Sigmoid colon (tissue), 7 donors: ENCODE data around the gene SPTBN5. TPM values are rescaled to one million over a fixed set of nuclear protein-coding genes. Genes with fewer than 3 reads are reported as not detected.

ENCODE experiments used
- DNase-seq: peaks from one replicate; pipeline ENCODE4 v3.0.0-alpha.2; 2019
- H3K27ac ChIP-seq, 4 donors: fragments of 200-600 bp; sonication (generic); one replicate each; pipeline ENCODE4 v1.5.1; 2016 to 2019; ENCODE audit warnings: mild to moderate bottlenecking in 1 of 4
- H3K27me3 ChIP-seq, 3 donors: fragments of 200-600 bp; sonication (generic); one replicate each; pipeline ENCODE4 v1.5.1; 2019; ENCODE audit warnings: mild to moderate bottlenecking in 1 of 3
- H3K36me3 ChIP-seq, 4 donors: fragments of 200-600 bp; sonication (generic); one replicate each; pipeline ENCODE4 v1.5.1; 2016 to 2019
- H3K4me1 ChIP-seq, 4 donors: fragments of 200-600 bp; sonication (generic); one replicate each; pipeline ENCODE4 v1.5.1; 2017 to 2019
- H3K4me3 ChIP-seq, 4 donors: fragments of 200-600 bp; sonication (generic); one replicate each; pipeline ENCODE4 v1.5.1; 2017 to 2019; ENCODE audit warnings: mild to moderate bottlenecking in 2 of 4, moderate library complexity in 1 of 4
- H3K9me3 ChIP-seq, 4 donors: fragments of 200-600 bp in 3 of 4; sonication (generic) in 3 of 4; one replicate each; pipeline versions ENCODE4 v1.5.1 to v1.6.1; 2013 to 2019
- EP300 ChIP-seq, 4 donors: sonication (generic); formaldehyde crosslinking; IDR thresholded peaks; one replicate each; pipeline ENCODE4 v1.6.1; 2017; ENCODE audit warnings: antibody characterized with exemption in 4 of 4
- POLR2A ChIP-seq, 2 donors: fragments of 450-650 bp; IDR thresholded peaks; one replicate each; pipeline ENCODE4 v1.6.1; 2016; ENCODE audit warnings: antibody characterized with exemption in 2 of 2, mild to moderate bottlenecking in 2 of 2, moderate library complexity in 2 of 2
- POLR2AphosphoS5 ChIP-seq, 4 donors: sonication (generic); formaldehyde crosslinking; IDR thresholded peaks; one replicate each; pipeline ENCODE4 v1.6.1; 2017; ENCODE audit warnings: antibody characterized with exemption in 4 of 4
- WGBS, 2 donors: extraction: QIAGEN DNeasy Blood & Tissue Kit; methylation state at CpG; one replicate each; pipeline ENCODE4 v1.1.7; 2013; 5-methylcytosine and 5-hydroxymethylcytosine counted together
- intact Hi-C: fragments of 100-400 bp; cut with DNase I; formaldehyde crosslinking; loops from one replicate; pipeline ENCODE4 v1.15.1; 2023
- polyA plus RNA-seq, 3 donors: library from polyadenylated mRNA; stranded (reverse); fragments of 200-250 nt; gene quantifications; one replicate each; pipeline ENCODE4 v1.2.3, GENCODE V29; 2013
- total RNA-seq, 4 donors: library from RNA; depleted of rRNA; stranded (reverse); fragments of >200 nt; gene quantifications; one replicate each; pipeline ENCODE4 v1.1.0, GENCODE V29; 2016
- TF ChIP-seq, protein P1 (sequence below), 4 experiments: fragments of 450-650 bp in 3 of 4; fragments of 200-600 bp in 1 of 4; IDR thresholded peaks; one replicate each; pipeline ENCODE4 v1.5.1; 2016 to 2019; ENCODE audit warnings: antibody characterized with exemption in 4 of 4, mild to moderate bottlenecking in 3 of 4, moderate library complexity in 2 of 4
- donor health status: healthy with polysubstance abuse.
- donor health status: Bipolar disorder and iron deficiency.
- donor health status: healthy.

The SPTBN5 gene
- total and polyA plus RNA-seq, 7 donors: under 0.01 to 2.3 (median 0.60) TPM

DNA sequence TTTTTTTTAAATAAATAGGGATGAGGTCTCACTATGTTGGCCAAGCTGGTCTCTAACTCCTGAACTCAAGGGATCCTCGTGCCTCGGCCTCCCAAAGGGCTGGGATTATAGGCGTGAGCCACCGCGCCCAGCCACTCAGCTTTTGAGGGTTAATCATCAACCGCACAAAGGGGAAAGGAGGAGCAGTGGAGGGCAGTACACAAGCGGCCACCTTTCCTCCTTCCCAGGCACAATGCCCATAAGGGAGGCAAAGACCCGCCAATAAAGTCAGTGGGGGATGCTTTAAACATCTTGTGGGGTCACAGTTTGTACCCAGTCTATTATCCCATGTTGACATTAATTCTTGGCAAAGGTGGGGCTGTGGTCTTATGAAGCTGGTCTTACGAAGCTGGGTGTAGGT, 46.1 kb upstream of the SPTBN5 start:
- H3K9me3 ChIP-seq: no peaks in the 10 kb centered on the region
- WGBS, 2 donors: 72 to 87% methylated on average over 9 of the region's 9 CpGs
- H3K4me1 ChIP-seq: peaks cover 0 to 19% (median 15%) of the 10 kb centered on the region in 4 donors
- no peak overlapping the region for H3K4me3 ChIP-seq
- intact Hi-C loops: no loop called here
- peak overlapping the region in 1 of 4 donors; percentile 2 for H3K27ac ChIP-seq
- no peak for DNase-seq
- no peaks in the 10 kb centered on the region for H3K27me3 ChIP-seq
- no peaks in the 10 kb centered on the region for H3K36me3 ChIP-seq
- TF ChIP-seq EP300 (IDR thresholded peaks at IDR 0.05) (no peak), POLR2A (IDR thresholded peaks at IDR 0.05) (no peak), POLR2AphosphoS5 (IDR thresholded peaks at IDR 0.05) (no peak)
- TF ChIP-seq, protein P1, sequence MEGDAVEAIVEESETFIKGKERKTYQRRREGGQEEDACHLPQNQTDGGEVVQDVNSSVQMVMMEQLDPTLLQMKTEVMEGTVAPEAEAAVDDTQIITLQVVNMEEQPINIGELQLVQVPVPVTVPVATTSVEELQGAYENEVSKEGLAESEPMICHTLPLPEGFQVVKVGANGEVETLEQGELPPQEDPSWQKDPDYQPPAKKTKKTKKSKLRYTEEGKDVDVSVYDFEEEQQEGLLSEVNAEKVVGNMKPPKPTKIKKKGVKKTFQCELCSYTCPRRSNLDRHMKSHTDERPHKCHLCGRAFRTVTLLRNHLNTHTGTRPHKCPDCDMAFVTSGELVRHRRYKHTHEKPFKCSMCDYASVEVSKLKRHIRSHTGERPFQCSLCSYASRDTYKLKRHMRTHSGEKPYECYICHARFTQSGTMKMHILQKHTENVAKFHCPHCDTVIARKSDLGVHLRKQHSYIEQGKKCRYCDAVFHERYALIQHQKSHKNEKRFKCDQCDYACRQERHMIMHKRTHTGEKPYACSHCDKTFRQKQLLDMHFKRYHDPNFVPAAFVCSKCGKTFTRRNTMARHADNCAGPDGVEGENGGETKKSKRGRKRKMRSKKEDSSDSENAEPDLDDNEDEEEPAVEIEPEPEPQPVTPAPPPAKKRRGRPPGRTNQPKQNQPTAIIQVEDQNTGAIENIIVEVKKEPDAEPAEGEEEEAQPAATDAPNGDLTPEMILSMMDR (IDR thresholded peaks at IDR 0.05): no peak

DNA sequence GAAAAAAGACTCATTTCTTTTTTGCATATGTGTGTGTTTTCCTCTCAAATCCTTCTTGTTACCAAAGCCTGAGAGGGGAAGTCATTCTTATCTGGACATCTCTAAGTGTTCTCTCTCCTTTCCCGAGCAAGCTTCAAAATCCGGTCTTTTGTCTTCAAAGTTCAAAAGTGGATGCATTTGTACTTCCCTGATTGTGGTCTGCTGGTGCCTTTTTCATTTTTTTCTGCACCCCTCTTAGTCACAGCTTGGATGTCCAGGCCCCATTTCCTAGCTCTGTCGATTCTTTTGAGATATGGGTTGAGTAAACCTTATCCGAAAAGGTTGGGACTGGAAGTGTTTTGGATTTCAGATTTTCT, 43.7 kb upstream of the SPTBN5 start:
- no peak for DNase-seq
- no peak for TF ChIP-seq POLR2AphosphoS5 (IDR thresholded peaks at IDR 0.05)
- TF ChIP-seq EP300 (IDR thresholded peaks at IDR 0.05): no peak
- no peak for TF ChIP-seq POLR2A (IDR thresholded peaks at IDR 0.05)
- TF ChIP-seq, protein P1 (IDR thresholded peaks at IDR 0.05): no peak
- H3K9me3 ChIP-seq: no peaks in the 10 kb centered on the region
- peak overlapping the region; percentile 37 to 67 (median 54) for H3K27ac ChIP-seq
- no peaks in the 10 kb centered on the region for H3K27me3 ChIP-seq
- H3K4me3 ChIP-seq: no peak overlapping the region
- H3K36me3 ChIP-seq: no peaks in the 10 kb centered on the region
- WGBS, 2 donors: 61 to 83% methylated on average over 4 of the region's 4 CpGs
- intact Hi-C loops: no loop called here
- H3K4me1 ChIP-seq: peaks cover 0 to 4% (median 0%) of the 10 kb centered on the region in 4 donors

DNA sequence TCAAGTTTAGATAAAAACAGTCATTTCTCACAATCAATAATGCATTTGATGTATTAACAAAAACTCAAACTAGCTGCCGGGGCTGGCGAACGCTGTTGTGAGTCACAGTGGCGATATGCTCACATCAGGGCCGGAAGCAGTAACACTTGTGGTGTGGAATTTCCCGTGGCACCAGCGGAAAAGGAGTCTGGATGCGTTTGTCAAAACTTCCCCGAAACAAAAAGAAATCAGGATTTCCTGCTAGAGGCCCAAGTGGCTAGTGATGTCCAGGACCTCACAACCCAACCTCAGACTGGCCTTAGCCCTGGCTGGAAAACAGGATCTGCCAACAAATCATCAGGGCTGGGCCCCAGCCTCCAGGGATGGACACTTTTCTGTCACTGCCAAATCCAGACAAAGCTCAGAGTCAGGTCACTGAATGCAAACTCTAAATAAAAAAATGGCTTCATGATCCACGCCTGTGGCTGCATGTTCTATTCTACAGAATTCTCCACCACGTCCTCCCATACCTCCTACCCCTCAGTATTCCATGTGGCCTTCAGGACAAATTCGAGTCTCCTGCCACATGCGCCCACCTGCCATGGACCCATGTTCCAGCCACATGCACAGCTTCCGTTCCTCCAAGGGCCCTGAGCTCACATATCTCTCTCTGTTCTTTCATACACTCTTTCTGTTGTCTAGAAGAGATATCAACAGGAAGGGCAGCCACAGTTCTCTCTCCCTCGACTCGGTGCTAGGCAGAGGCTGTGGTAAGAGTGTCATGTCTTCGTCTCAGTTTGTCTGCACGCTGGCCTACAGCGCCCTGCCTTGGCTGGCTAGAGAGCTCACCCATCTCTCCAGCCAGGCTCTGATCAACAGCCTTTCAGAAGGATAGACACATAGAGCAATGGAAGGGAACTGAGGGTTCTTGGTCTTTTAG, 43.1 kb upstream of the SPTBN5 start:
- WGBS, 2 donors: 67 to 80% methylated on average over 19 of the region's 19 CpGs
- no peaks in the 10 kb centered on the region for H3K9me3 ChIP-seq
- intact Hi-C loops: no loop called here
- TF ChIP-seq POLR2A (IDR thresholded peaks at IDR 0.05) (no peak), POLR2AphosphoS5 (IDR thresholded peaks at IDR 0.05) (peak in 1 of 4 donors; percentile 34), EP300 (IDR thresholded peaks at IDR 0.05) (peak in 1 of 4 donors; percentile 42)
- no peak overlapping the region for H3K4me3 ChIP-seq
- H3K27ac ChIP-seq: peak overlapping the region; percentile 37 to 67 (median 54)
- H3K27me3 ChIP-seq: no peaks in the 10 kb centered on the region
- no peak for DNase-seq
- H3K36me3 ChIP-seq: no peaks in the 10 kb centered on the region
- H3K4me1 ChIP-seq: peaks cover 0 to 4% (median 0%) of the 10 kb centered on the region in 4 donors

DNA sequence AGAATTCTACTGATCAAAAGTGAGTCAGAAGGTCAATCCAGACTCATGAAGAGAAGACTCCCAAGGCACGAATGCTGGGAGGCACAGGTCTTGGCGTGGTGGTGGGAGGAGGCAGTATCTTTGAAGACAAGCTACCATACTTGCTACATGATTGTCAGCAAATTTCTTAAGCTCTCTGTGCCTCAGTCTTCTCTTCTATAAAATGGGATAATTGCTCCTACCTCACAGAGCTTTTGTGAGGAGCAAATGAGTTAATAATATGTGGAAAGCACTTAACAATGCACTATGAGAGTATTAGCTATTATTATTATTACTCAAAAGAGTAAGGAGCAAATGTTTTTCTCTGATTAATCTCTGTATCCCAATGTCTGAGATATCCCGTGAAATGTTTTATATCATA, 42.3 kb upstream of the SPTBN5 start:
- Histone ChIP-seq H3K4me1 (peaks cover 0 to 5% (median 3%) of the 10 kb centered on the region in 4 donors), H3K36me3 (no peaks in the 10 kb centered on the region), H3K27me3 (no peaks in the 10 kb centered on the region), H3K4me3 (no peak overlapping the region), H3K27ac (peak overlapping the region in 2 of 4 donors; percentile 28 to 64), H3K9me3 (no peaks in the 10 kb centered on the region)
- intact Hi-C loops: no loop called here
- TF ChIP-seq, protein P1 (IDR thresholded peaks at IDR 0.05): no peak
- TF ChIP-seq POLR2A (IDR thresholded peaks at IDR 0.05): no peak
- no peak for TF ChIP-seq POLR2AphosphoS5 (IDR thresholded peaks at IDR 0.05)
- TF ChIP-seq EP300 (IDR thresholded peaks at IDR 0.05): no peak
- WGBS, 2 donors: 87 to 96% methylated on average over 3 of the region's 3 CpGs
- peak; percentile 34 for DNase-seq

DNA sequence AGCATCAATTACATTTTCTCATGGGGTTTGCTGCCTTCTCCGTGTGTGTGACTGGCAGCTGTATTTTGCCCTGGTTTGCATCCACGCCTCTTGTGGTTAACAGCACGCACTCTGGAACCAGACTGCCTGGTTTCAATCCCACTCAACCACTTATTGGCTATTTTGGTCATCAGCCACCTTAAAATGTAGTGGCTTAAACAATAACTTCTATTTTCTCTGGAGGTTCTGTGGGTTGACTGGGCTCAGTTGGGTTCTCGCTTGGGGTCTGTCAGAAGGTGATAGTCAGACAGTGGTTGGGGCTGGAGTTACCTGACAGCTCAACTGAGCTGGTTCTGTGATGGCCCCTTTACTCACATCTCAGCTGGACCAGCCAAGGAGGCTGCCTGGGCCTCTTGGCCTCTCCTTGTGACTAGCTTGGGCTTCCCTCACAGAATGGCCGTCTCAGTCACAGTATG, 41.7 kb upstream of the SPTBN5 start:
- peaks cover 0 to 11% (median 8%) of the 10 kb centered on the region in 4 donors for H3K4me1 ChIP-seq
- 62 to 64% methylated on average over 5 of the region's 5 CpGs for WGBS, 2 donors
- no peak overlapping the region for H3K4me3 ChIP-seq
- peak overlapping the region in 2 of 4 donors; percentile 28 to 64 for H3K27ac ChIP-seq
- no peaks in the 10 kb centered on the region for H3K27me3 ChIP-seq
- peak; percentile 38 for DNase-seq
- TF ChIP-seq POLR2AphosphoS5 (IDR thresholded peaks at IDR 0.05): no peak
- no peaks in the 10 kb centered on the region for H3K36me3 ChIP-seq
- intact Hi-C loops: no loop called here
- no peaks in the 10 kb centered on the region for H3K9me3 ChIP-seq
